Heart left ventricle (tissue), 16 donors: Measurements from ENCODE around the gene PSD4. TPM values are rescaled to one million over a fixed set of nuclear protein-coding genes. Genes with fewer than 3 reads are reported as not detected.

Source experiments
- ATAC-seq, 4 donors: fragments of 200-7000 bp; cut with Tn5 transposase; one replicate each; pipeline ENCODE4 v1.9.1; 2020 to 2022; ENCODE audit warnings: moderate library complexity in 4 of 4, mild to moderate bottlenecking in 3 of 4, moderate number of reproducible peaks in 1 of 4
- DNase-seq, 5 donors: peaks; one replicate each; pipeline ENCODE4 v3.0.0-alpha.2; 2020
- H3K27ac ChIP-seq, 12 donors: fragments of 200-600 bp; sonication (generic) in 4 of 12; one replicate each; pipeline versions ENCODE4 v1.5.0 to v1.8.0; 2016 to 2022; ENCODE audit warnings: mild to moderate bottlenecking in 2 of 12
- H3K27me3 ChIP-seq, 9 donors: fragments of 200-600 bp; sonication (generic) in 2 of 9; one replicate each; pipeline versions ENCODE4 v1.5.1 to v1.8.0; 2016 to 2022; ENCODE audit warnings: mild to moderate bottlenecking in 3 of 9
- H3K36me3 ChIP-seq, 9 donors: fragments of 200-600 bp; sonication (generic) in 2 of 9; one replicate each; pipeline versions ENCODE4 v1.5.0 to v1.8.0; 2018 to 2022; ENCODE audit warnings: mild to moderate bottlenecking in 2 of 9
- H3K4me1 ChIP-seq, 12 donors: fragments of 200-600 bp; sonication (generic) in 4 of 12; one replicate each; pipeline versions ENCODE4 v1.5.0 to v1.8.0; 2016 to 2022; ENCODE audit warnings: mild to moderate bottlenecking in 3 of 12
- H3K4me3 ChIP-seq, 12 donors: fragments of 200-600 bp; sonication (generic) in 4 of 12; one replicate each; pipeline versions ENCODE4 v1.5.0 to v1.8.0; 2017 to 2022; ENCODE audit warnings: mild to moderate bottlenecking in 9 of 12, moderate library complexity in 4 of 12
- H3K9me3 ChIP-seq, 12 donors: fragments of 200-600 bp; sonication (generic) in 4 of 12; one replicate each; pipeline versions ENCODE4 v1.5.0 to v1.8.0; 2016 to 2022; ENCODE audit warnings: mild to moderate bottlenecking in 1 of 12
- CTCF ChIP-seq, 12 donors: fragments of 200-600 bp; sonication (generic) in 4 of 12; IDR thresholded peaks; one replicate each; pipeline versions ENCODE4 v1.5.0 to v1.8.0; 2018 to 2022; ENCODE audit warnings: antibody characterized with exemption in 12 of 12, mild to moderate bottlenecking in 5 of 12
- POLR2A ChIP-seq, 2 donors: fragments of 450-650 bp; IDR thresholded peaks; one replicate each; pipeline ENCODE4 v1.6.1; 2017; ENCODE audit warnings: antibody characterized with exemption in 2 of 2, mild to moderate bottlenecking in 2 of 2, moderate library complexity in 2 of 2
- WGBS, 4 donors: extraction: QIAGEN DNeasy Blood & Tissue Kit in 2 of 4; methylation state at CpG; one replicate each; pipeline versions ENCODE4 v1.1.5 to v1.1.7; 2013 to 2018; 5-methylcytosine and 5-hydroxymethylcytosine counted together
- intact Hi-C, 10 donors: fragments of 100-400 bp; cut with DNase I; formaldehyde crosslinking; loops; one replicate each; pipeline versions ENCODE4 v1.11.1 to v1.14.2; 2022
- polyA plus RNA-seq, 2 donors: library from polyadenylated mRNA; stranded (reverse); fragments of 200-250 nt; gene quantifications; one replicate each; pipeline ENCODE4 v1.2.3, GENCODE V29; 2013
- total RNA-seq, 9 donors: library from RNA; depleted of rRNA in 2 of 9; stranded (reverse); fragments of >200 nt in 2 of 9; fragmentation: NEBNext Ultra II Directional in 3 of 9; extraction: Animal tissue kit (Norgen Biotek cat#: 25700) in 3 of 9; gene quantifications; one replicate each; pipeline versions ENCODE4 v1.1.0 to v1.2.4, GENCODE V29; 2016 to 2023
- donor health status: ischemic (EF 13 %, LVEDD 7.1; RV severe dilation, severe dysfunction).
- donor health status: healthy with polysubstance abuse.
- donor health status: DM: no; HTN: yes; CAD: no.
- donor health status: DM: no; HTN: no; CAD: no.
- donor health status: ischemic (EF 25% LVEDD 6.9; RV normal size, moderate dysfunction).
- donor health status: ischemic (EF 25% LVEDD 5.7; RV mildly dilated, moderate dysfunction).
- donor health status: healthy.
- donor health status: DM: yes; HTN: yes; CAD: no.
- donor health status: ischemic (EF 35%, LVEDD 5.7; RV mildly dilated, moderate dysfunction).
- donor health status: nonischemic (EF 11% LVEDD 7.7; RV severe dilation, severe dysfunction).
- donor health status: DM: yes; HTN: yes; CAD: no.
- donor health status: PGD.
- donor health status: ischemic (EF 29% LVEDD 5.4; RV normal size, mild dysfunction).
- donor health status: nonischemic (EF 23%, LVEDD 6.1; RV moderate dilation, normal function).

Gene PSD4
- total and polyA plus RNA-seq, 11 donors: 0.65 to 23.4 (median 1.9) TPM

GRCh38 chr2:113198048-113198789, 24.4 kb downstream of the PSD4 start:
- TF ChIP-seq CTCF (IDR thresholded peaks at IDR 0.05): no peak
- TF ChIP-seq POLR2A (IDR thresholded peaks at IDR 0.05): no peak
- 62 to 78% (median 67%) methylated on average over 25 to 32 of the region's 32 CpGs for whole genome bisulfite sequencing, 4 donors
- no peaks in the 10 kb centered on the region for H3K27me3 ChIP-seq
- H3K36me3 ChIP-seq: peaks cover 0 to 57% (median 0%) of the 10 kb centered on the region in 9 donors
- ATAC-seq (no peak), DNase-seq (peak in 1 of 5 donors; percentile 43)
- peaks cover 0 to 13% (median 5%) of the 10 kb centered on the region in 12 donors for H3K4me1 ChIP-seq
- intact Hi-C loops: loop anchor here in 6 of 10 donors (2.0 to 5.0 kb wide), 5 partner anchors 43 to 117 kb away; no protein-coding TSS in a partner anchor
- H3K27ac ChIP-seq: peak overlapping the region in 2 of 12 donors; percentile 56 to 58
- H3K9me3 ChIP-seq: no peaks in the 10 kb centered on the region
- H3K4me3 ChIP-seq: peak overlapping the region; percentile 60 to 97 (median 76)

GRCh38 chr2:113198790-113199612, 25.2 kb downstream of the PSD4 start:
- ATAC-seq: peak; percentile 53 to 93 (median 88)
- Histone ChIP-seq H3K27ac (peak overlapping the region in 8 of 12 donors; percentile 9 to 58 (median 34)), H3K4me3 (peak overlapping the region; percentile 60 to 97 (median 76)), H3K4me1 (peaks cover 0 to 13% (median 5%) of the 10 kb centered on the region in 12 donors), H3K27me3 (no peaks in the 10 kb centered on the region), H3K9me3 (no peaks in the 10 kb centered on the region), H3K36me3 (peaks cover 0 to 49% (median 0%) of the 10 kb centered on the region in 9 donors)
- intact Hi-C loops: loop anchor here in 7 of 10 donors (1.0 to 5.0 kb wide), 6 partner anchors 42 to 118 kb away; no protein-coding TSS in a partner anchor
- DNase-seq: peak; percentile 78 to 89 (median 82)
- WGBS, 4 donors: 0 to 6% (median 1%) methylated on average over 31 to 79 of the region's 79 CpGs
- peak; percentile 88 to 100 (median 94) for TF ChIP-seq CTCF (IDR thresholded peaks at IDR 0.05)
- TF ChIP-seq POLR2A (IDR thresholded peaks at IDR 0.05): no peak

DNA sequence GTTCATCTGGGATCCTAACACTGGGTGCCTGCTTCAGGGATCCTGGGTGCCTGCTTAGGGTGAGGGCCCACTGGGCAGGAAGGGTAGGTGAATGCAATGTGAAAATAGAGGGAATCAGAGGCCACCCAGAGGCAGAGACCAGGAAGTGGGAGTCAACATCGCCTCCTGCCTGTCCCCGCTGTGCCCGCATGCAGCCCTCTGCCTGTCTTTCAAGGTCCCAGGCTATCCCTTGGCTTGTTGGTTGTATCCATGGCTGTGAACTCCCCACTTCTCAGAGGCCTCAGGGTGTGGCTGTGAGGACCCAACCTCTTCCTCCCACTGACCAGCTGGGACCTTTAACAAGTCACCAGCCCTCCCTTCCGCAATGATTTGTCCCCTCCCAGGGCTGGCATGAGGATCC, 26.5 kb downstream of the PSD4 start:
- H3K36me3 ChIP-seq: peaks cover 0 to 39% (median 0%) of the 10 kb centered on the region in 9 donors
- ATAC-seq: no peak
- no peak overlapping the region for H3K27ac ChIP-seq
- no peaks in the 10 kb centered on the region for H3K9me3 ChIP-seq
- no peak overlapping the region for H3K4me3 ChIP-seq
- WGBS, 4 donors: 83 to 93% (median 92%) methylated on average over 3 to 4 of the region's 4 CpGs
- no peak for TF ChIP-seq CTCF (IDR thresholded peaks at IDR 0.05)
- TF ChIP-seq POLR2A (IDR thresholded peaks at IDR 0.05): no peak
- H3K27me3 ChIP-seq: no peaks in the 10 kb centered on the region
- no peak for DNase-seq
- peaks cover 0 to 15% (median 5%) of the 10 kb centered on the region in 12 donors for H3K4me1 ChIP-seq
- intact Hi-C loops: loop anchor here in 8 of 10 donors (2.0 to 5.0 kb wide), 5 partner anchors 47 to 192 kb away; no protein-coding TSS in a partner anchor
